Fibroblast of skin of right quadriceps (primary cell): ENCODE data around the gene CGRRF1.

Source experiments
- DNase-seq: peaks from one replicate; pipeline ENCODE4 v3.0.0-alpha.2; 2013

CGRRF1 gene

GRCh38 chr14:54490445-54491175 lies 19.1 kb upstream of the CGRRF1 start:
- DNase-seq = no peak

GRCh38 chr14:54493293-54493692 lies 16.4 kb upstream of the CGRRF1 start:
- DNase-seq = no peak

- DNase-seq = no peak
Observed at GRCh38 chr14:54497224-54497623, 12.5 kb upstream of the CGRRF1 start.

- DNase-seq = no peak
Observed at GRCh38 chr14:54498095-54498531, 11.6 kb upstream of the CGRRF1 start.

GRCh38 chr14:54498579-54498978 lies 11.1 kb upstream of the CGRRF1 start:
- no peak for DNase-seq

- no peak for DNase-seq
Observed at GRCh38 chr14:54500744-54501143, 9.0 kb upstream of the CGRRF1 start.

- no peak for DNase-seq
Observed at GRCh38 chr14:54501480-54501879, 8.2 kb upstream of the CGRRF1 start.

GRCh38 chr14:54502602-54503001 lies 7.1 kb upstream of the CGRRF1 start:
- peak; percentile 24 for DNase-seq

GRCh38 chr14:54503486-54503885 lies 6.2 kb upstream of the CGRRF1 start:
- peak; percentile 57 for DNase-seq

GRCh38 chr14:54512393-54512792 lies 2.7 kb downstream of the CGRRF1 start:
- no peak for DNase-seq

GRCh38 chr14:54515670-54516069 lies 6.0 kb downstream of the CGRRF1 start:
- no peak for DNase-seq

GRCh38 chr14:54516709-54517108 lies 7.0 kb downstream of the CGRRF1 start:
- DNase-seq = no peak

GRCh38 chr14:54524410-54524809 lies 14.7 kb downstream of the CGRRF1 start:
- DNase-seq = no peak

GRCh38 chr14:54528973-54529372 lies 19.3 kb downstream of the CGRRF1 start:
- no peak for DNase-seq

GRCh38 chr14:54529811-54530210 lies 20.1 kb downstream of the CGRRF1 start:
- peak; percentile 57 for DNase-seq

- no peak for DNase-seq
Observed at GRCh38 chr14:54532111-54533012, 22.7 kb downstream of the CGRRF1 start.

GRCh38 chr14:54533100-54533499 lies 23.4 kb downstream of the CGRRF1 start:
- DNase-seq = no peak

GRCh38 chr14:54535126-54535525 lies 25.4 kb downstream of the CGRRF1 start:
- peak; percentile 46 for DNase-seq

- DNase-seq = peak; percentile 3
Observed at GRCh38 chr14:54535646-54536045, 25.9 kb downstream of the CGRRF1 start.

- DNase-seq = no peak
Observed at GRCh38 chr14:54537651-54538050, 27.9 kb downstream of the CGRRF1 start.

- no peak for DNase-seq
Observed at GRCh38 chr14:54538055-54538454, 28.3 kb downstream of the CGRRF1 start.

GRCh38 chr14:54547583-54547982 lies 37.9 kb downstream of the CGRRF1 start:
- no peak for DNase-seq

- no peak for DNase-seq
Observed at GRCh38 chr14:54548491-54548890, 38.8 kb downstream of the CGRRF1 start.

- DNase-seq = no peak
Observed at GRCh38 chr14:54549862-54550261, 40.2 kb downstream of the CGRRF1 start.
